Gastroesophageal sphincter (tissue), 4 donors: ENCODE data around the gene AKAP6. TPM values are rescaled to one million over a fixed set of nuclear protein-coding genes. Genes with fewer than 3 reads are reported as not detected.

Experiments
- ATAC-seq: fragments of 150-250 bp; one replicate; pipeline ENCODE4 v1.9.1; 2016; ENCODE audit warnings: mild to moderate bottlenecking, moderate library complexity
- H3K27ac ChIP-seq, 4 donors: fragments of 200-600 bp; sonication (generic) in 3 of 4; 1 replicate in 3 of 4; 2 replicates in 1 of 4; pipeline ENCODE4 v1.5.1; 2016 to 2019
- H3K27me3 ChIP-seq: fragments of 200-600 bp; sonication (generic); one replicate; pipeline ENCODE4 v1.5.1; 2019
- H3K36me3 ChIP-seq, 2 donors: fragments of 200-600 bp; sonication (generic); one replicate each; pipeline ENCODE4 v1.5.1; 2019; ENCODE audit warnings: control low read depth in 1 of 2
- H3K4me1 ChIP-seq, 3 donors: fragments of 200-600 bp; sonication (generic); 1 replicate in 2 of 3; 2 replicates in 1 of 3; pipeline ENCODE4 v1.5.1; 2016 to 2019; ENCODE audit warnings: control low read depth in 2 of 3
- H3K4me3 ChIP-seq, 2 donors: fragments of 200-600 bp; sonication (generic); one replicate each; pipeline ENCODE4 v1.5.1; 2019; ENCODE audit warnings: mild to moderate bottlenecking in 1 of 2, moderate library complexity in 1 of 2
- H3K9me3 ChIP-seq, 3 donors: fragments of 200-600 bp; sonication (generic); one replicate each; pipeline ENCODE4 v1.5.1; 2017 to 2019; ENCODE audit warnings: control low read depth in 2 of 3
- EP300 ChIP-seq: sonication (generic); formaldehyde crosslinking; IDR thresholded peaks from one replicate; pipeline ENCODE4 v1.6.1; 2017; ENCODE audit warnings: antibody characterized with exemption, mild to moderate bottlenecking
- POLR2A ChIP-seq, 2 donors: fragments of 450-650 bp; IDR thresholded peaks; one replicate each; pipeline ENCODE4 v1.6.1; 2017; ENCODE audit warnings: antibody characterized with exemption in 2 of 2, mild to moderate bottlenecking in 2 of 2, moderate library complexity in 1 of 2
- POLR2AphosphoS5 ChIP-seq: sonication (generic); formaldehyde crosslinking; IDR thresholded peaks from one replicate; pipeline ENCODE4 v1.6.1; 2017; ENCODE audit warnings: antibody characterized with exemption
- WGBS, 2 donors: methylation state at CpG; one replicate each; pipeline ENCODE4 v1.1.5; 2018; ENCODE audit warnings: low coverage in 1 of 2; 5-methylcytosine and 5-hydroxymethylcytosine counted together
- total RNA-seq, 4 donors: library from RNA; depleted of rRNA; stranded (reverse); fragments of >200 nt; gene quantifications; one replicate each; pipeline ENCODE4 v1.1.0, GENCODE V29; 2016
- TF ChIP-seq, protein P1 (sequence below), 4 experiments: fragments of 200-600 bp in 2 of 4; fragments of 450-650 bp in 2 of 4; sonication (generic) in 1 of 4; IDR thresholded peaks; one replicate each; pipeline ENCODE4 v1.5.1; 2017 to 2019; ENCODE audit warnings: antibody characterized with exemption in 4 of 4, mild to moderate bottlenecking in 2 of 4, moderate library complexity in 2 of 4

The AKAP6 gene
- total RNA-seq, 4 donors from 2014 or later: 33.1 to 65.4 (median 45.0) TPM

- Histone ChIP-seq H3K4me1 (peaks cover 0 to 39% (median 3%) of the 10 kb centered on the region in 3 donors), H3K27ac (no peak overlapping the region), H3K36me3 (no peaks in the 10 kb centered on the region), H3K27me3 (no peaks in the 10 kb centered on the region), H3K9me3 (no peaks in the 10 kb centered on the region), H3K4me3 (no peak overlapping the region)
- no peak for TF ChIP-seq POLR2A (IDR thresholded peaks at IDR 0.05)
- TF ChIP-seq EP300: no peak
- TF ChIP-seq POLR2AphosphoS5: no peak
- TF ChIP-seq, protein P1, sequence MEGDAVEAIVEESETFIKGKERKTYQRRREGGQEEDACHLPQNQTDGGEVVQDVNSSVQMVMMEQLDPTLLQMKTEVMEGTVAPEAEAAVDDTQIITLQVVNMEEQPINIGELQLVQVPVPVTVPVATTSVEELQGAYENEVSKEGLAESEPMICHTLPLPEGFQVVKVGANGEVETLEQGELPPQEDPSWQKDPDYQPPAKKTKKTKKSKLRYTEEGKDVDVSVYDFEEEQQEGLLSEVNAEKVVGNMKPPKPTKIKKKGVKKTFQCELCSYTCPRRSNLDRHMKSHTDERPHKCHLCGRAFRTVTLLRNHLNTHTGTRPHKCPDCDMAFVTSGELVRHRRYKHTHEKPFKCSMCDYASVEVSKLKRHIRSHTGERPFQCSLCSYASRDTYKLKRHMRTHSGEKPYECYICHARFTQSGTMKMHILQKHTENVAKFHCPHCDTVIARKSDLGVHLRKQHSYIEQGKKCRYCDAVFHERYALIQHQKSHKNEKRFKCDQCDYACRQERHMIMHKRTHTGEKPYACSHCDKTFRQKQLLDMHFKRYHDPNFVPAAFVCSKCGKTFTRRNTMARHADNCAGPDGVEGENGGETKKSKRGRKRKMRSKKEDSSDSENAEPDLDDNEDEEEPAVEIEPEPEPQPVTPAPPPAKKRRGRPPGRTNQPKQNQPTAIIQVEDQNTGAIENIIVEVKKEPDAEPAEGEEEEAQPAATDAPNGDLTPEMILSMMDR (IDR thresholded peaks at IDR 0.05): no peak
- no peak for ATAC-seq
- 82 to 91% methylated on average over 3 of the region's 3 CpGs for WGBS, 2 donors
Observed at GRCh38 chr14:32443890-32444661, 115.0 kb downstream of the AKAP6 start.

DNA sequence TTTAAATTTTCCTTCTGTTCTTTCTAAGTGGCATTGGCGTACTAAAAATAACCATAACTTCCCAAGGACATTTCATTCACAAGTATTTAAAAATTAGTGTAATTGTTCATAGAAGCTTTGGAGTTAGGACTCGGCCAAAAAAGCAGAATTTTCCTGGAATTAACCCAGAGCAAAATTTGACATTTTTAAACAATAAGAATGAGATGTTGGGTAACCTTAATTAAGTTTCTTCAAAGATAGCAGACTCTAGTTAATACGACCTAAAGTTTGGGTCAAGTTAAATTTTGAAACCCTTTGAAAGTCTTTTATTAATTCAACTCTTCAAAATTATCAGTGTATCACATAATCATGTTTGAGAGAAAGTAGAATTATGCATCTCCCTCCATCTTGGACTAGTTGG lies 118.3 kb downstream of the AKAP6 start:
- no peak for TF ChIP-seq POLR2AphosphoS5
- TF ChIP-seq, protein P1 (IDR thresholded peaks at IDR 0.05): no peak
- no peak for TF ChIP-seq EP300
- TF ChIP-seq POLR2A (IDR thresholded peaks at IDR 0.05): no peak
- H3K27me3 ChIP-seq: no peaks in the 10 kb centered on the region
- H3K4me3 ChIP-seq: no peak overlapping the region
- ATAC-seq: no peak
- peaks cover 0 to 59% (median 4%) of the 10 kb centered on the region in 3 donors for H3K4me1 ChIP-seq
- no peaks in the 10 kb centered on the region for H3K9me3 ChIP-seq
- H3K36me3 ChIP-seq: no peaks in the 10 kb centered on the region
- H3K27ac ChIP-seq: peak overlapping the region in 2 of 4 donors; percentile 48 to 53
- 16 to 45% methylated on average over 3 of the region's 3 CpGs for WGBS, 2 donors

GRCh38 chr14:32449648-32450047 lies 120.5 kb downstream of the AKAP6 start:
- TF ChIP-seq POLR2AphosphoS5 (no peak), POLR2A (IDR thresholded peaks at IDR 0.05) (no peak), EP300 (no peak)
- TF ChIP-seq, protein P1 (IDR thresholded peaks at IDR 0.05): no peak
- no peaks in the 10 kb centered on the region for H3K9me3 ChIP-seq
- H3K4me1 ChIP-seq: peaks cover 0 to 62% (median 7%) of the 10 kb centered on the region in 3 donors
- peak overlapping the region in 1 of 4 donors; percentile 35 for H3K27ac ChIP-seq
- no peaks in the 10 kb centered on the region for H3K27me3 ChIP-seq
- no peaks in the 10 kb centered on the region for H3K36me3 ChIP-seq
- no peak for ATAC-seq
- no peak overlapping the region for H3K4me3 ChIP-seq
- WGBS, 2 donors: 14 to 63% methylated on average over 1 of the region's 1 CpG

GRCh38 chr14:32450919-32451675 lies 122.0 kb downstream of the AKAP6 start:
- no peak for ATAC-seq
- 35 to 68% methylated on average over 2 of the region's 2 CpGs for WGBS, 2 donors
- Histone ChIP-seq H3K4me3 (no peak overlapping the region), H3K27me3 (no peaks in the 10 kb centered on the region), H3K36me3 (no peaks in the 10 kb centered on the region), H3K4me1 (peaks cover 0 to 51% (median 7%) of the 10 kb centered on the region in 3 donors), H3K27ac (no peak overlapping the region), H3K9me3 (no peaks in the 10 kb centered on the region)
- no peak for TF ChIP-seq EP300
- TF ChIP-seq, protein P1 (IDR thresholded peaks at IDR 0.05): no peak
- TF ChIP-seq POLR2AphosphoS5: no peak
- TF ChIP-seq POLR2A (IDR thresholded peaks at IDR 0.05): no peak
